Gastrocnemius medialis (tissue), 4 donors: ENCODE measurements around the gene OPCML. TPM values are rescaled to one million over a fixed set of nuclear protein-coding genes. Genes with fewer than 3 reads are reported as not detected.

ENCODE experiments used
- ATAC-seq, 2 donors: fragments of 150-250 bp; one replicate each; pipeline ENCODE4 v1.9.1; 2016
- DNase-seq, 2 donors: peaks; one replicate each; pipeline ENCODE4 v3.0.0-alpha.2; 2019
- H3K27ac ChIP-seq, 4 donors: fragments of 200-600 bp; sonication (generic); 1 replicate in 1 of 4; 2 replicates in 3 of 4; pipeline ENCODE4 v1.5.1; 2016 to 2018; ENCODE audit warnings: mild to moderate bottlenecking in 2 of 4, moderate library complexity in 1 of 4
- H3K27me3 ChIP-seq, 3 donors: fragments of 200-600 bp; sonication (generic) in 2 of 3; 1 replicate in 1 of 3; 2 replicates in 2 of 3; pipeline versions ENCODE4 v1.5.1 to v1.6.0; 2016 to 2019; ENCODE audit warnings: mild to moderate bottlenecking in 1 of 3, moderate library complexity in 1 of 3
- H3K36me3 ChIP-seq, 2 donors: fragments of 200-600 bp; sonication (generic) in 1 of 2; one replicate each; pipeline ENCODE4 v1.5.1; 2017 to 2018
- H3K4me1 ChIP-seq, 2 donors: fragments of 200-600 bp; sonication (generic) in 1 of 2; one replicate each; pipeline ENCODE4 v1.5.1; 2016 to 2017; ENCODE audit warnings: mild to moderate bottlenecking in 2 of 2
- H3K4me3 ChIP-seq, 4 donors: fragments of 200-600 bp; sonication (generic) in 3 of 4; 1 replicate in 1 of 4; 2 replicates in 3 of 4; pipeline ENCODE4 v1.5.1; 2016 to 2019; ENCODE audit warnings: mild to moderate bottlenecking in 2 of 4
- H3K9me3 ChIP-seq, 3 donors: fragments of 200-600 bp; sonication (generic) in 2 of 3; 1 replicate in 1 of 3; 2 replicates in 2 of 3; pipeline ENCODE4 v1.5.1; 2016 to 2019
- CTCF ChIP-seq, 5 experiments: fragments of 450-650 bp in 3 of 5; fragments of 200-600 bp in 2 of 5; sonication (generic) in 2 of 5; IDR thresholded peaks in 4 of 5; conservative IDR thresholded peaks in 1 of 5; 1 replicate in 4 of 5; 2 replicates in 1 of 5; pipeline ENCODE4 v1.5.1; 2016 to 2019; ENCODE audit warnings: antibody characterized with exemption in 5 of 5, mild to moderate bottlenecking in 3 of 5, moderate library complexity in 3 of 5
- POLR2A ChIP-seq, 2 donors: fragments of 450-650 bp; IDR thresholded peaks; one replicate each; pipeline ENCODE4 v1.6.1; 2017; ENCODE audit warnings: antibody characterized with exemption in 2 of 2, mild to moderate bottlenecking in 2 of 2, moderate library complexity in 2 of 2
- in situ Hi-C, 4 donors: fragments of 200-750 bp; cut with MboI; loops; one replicate each; pipeline versions ENCODE4 v1.15.0 to v1.8.0; 2017; ENCODE audit warnings: low sequenced_read_pairs in 4 of 4
- intact Hi-C: fragments of 100-400 bp; cut with DNase I; formaldehyde crosslinking; loops from one replicate; pipeline ENCODE4 v1.15.1; 2023; ENCODE audit warnings: low total_unique reads
- total RNA-seq, 4 donors: library from RNA; depleted of rRNA; stranded (reverse); fragments of >200 nt; gene quantifications; one replicate each; pipeline versions ENCODE4 v1.1.0 to v1.2.3, GENCODE V29; 2016

The OPCML gene
- total RNA-seq, 4 donors from 2014 or later = not detected

- Histone ChIP-seq H3K36me3 (no peaks in the 10 kb centered on the region), H3K4me3 (no peak overlapping the region), H3K9me3 (no peaks in the 10 kb centered on the region), H3K27me3 (no peaks in the 10 kb centered on the region), H3K27ac (no peak overlapping the region), H3K4me1 (no peaks in the 10 kb centered on the region)
- ATAC-seq (no peak), DNase-seq (no peak)
- intact Hi-C loops = no loop called here
- TF ChIP-seq CTCF (IDR thresholded peaks at IDR 0.05 in 4 of 5, conservative IDR thresholded peaks at IDR 0.05 in 1 of 5) = no peak
- TF ChIP-seq POLR2A (IDR thresholded peaks at IDR 0.05) = no peak
- in situ Hi-C loops = no loop called here
Observed at GRCh38 chr11:132982772-132983640, 549.3 kb downstream of the OPCML start.

GRCh38 chr11:132981131-132981956 is 551.0 kb downstream of the OPCML start:
- intact Hi-C loops = no loop called here
- H3K27ac ChIP-seq = no peak overlapping the region
- TF ChIP-seq CTCF (IDR thresholded peaks at IDR 0.05 in 4 of 5, conservative IDR thresholded peaks at IDR 0.05 in 1 of 5) = no peak
- no peak for TF ChIP-seq POLR2A (IDR thresholded peaks at IDR 0.05)

GRCh38 chr11:132980670-132981069 is 551.6 kb downstream of the OPCML start:
- no peak for DNase-seq
- H3K9me3 ChIP-seq = no peaks in the 10 kb centered on the region
- no peak for ATAC-seq
- no peak overlapping the region for H3K27ac ChIP-seq
- TF ChIP-seq CTCF (IDR thresholded peaks at IDR 0.05 in 4 of 5, conservative IDR thresholded peaks at IDR 0.05 in 1 of 5) (no peak), POLR2A (IDR thresholded peaks at IDR 0.05) (no peak)
- no peaks in the 10 kb centered on the region for H3K36me3 ChIP-seq
- in situ Hi-C loops = no loop called here
- H3K4me3 ChIP-seq = no peak overlapping the region
- intact Hi-C loops = no loop called here
- no peaks in the 10 kb centered on the region for H3K4me1 ChIP-seq
- H3K27me3 ChIP-seq = no peaks in the 10 kb centered on the region

More at GRCh38 chr11:132981131-132981956, 551.0 kb downstream of the OPCML start:
- ATAC-seq (no peak), DNase-seq (no peak)
- Histone ChIP-seq H3K27me3 (no peaks in the 10 kb centered on the region), H3K9me3 (no peaks in the 10 kb centered on the region), H3K36me3 (no peaks in the 10 kb centered on the region), H3K4me1 (no peaks in the 10 kb centered on the region), H3K4me3 (no peak overlapping the region)
- in situ Hi-C loops = no loop called here

- TF ChIP-seq CTCF (IDR thresholded peaks at IDR 0.05 in 4 of 5, conservative IDR thresholded peaks at IDR 0.05 in 1 of 5) = no peak
- Histone ChIP-seq H3K27me3 (no peaks in the 10 kb centered on the region), H3K9me3 (no peaks in the 10 kb centered on the region), H3K27ac (no peak overlapping the region), H3K4me3 (no peak overlapping the region), H3K36me3 (no peaks in the 10 kb centered on the region), H3K4me1 (no peaks in the 10 kb centered on the region)
- in situ Hi-C loops = no loop called here
- intact Hi-C loops = no loop called here
- ATAC-seq (no peak), DNase-seq (no peak)
Observed at GRCh38 chr11:132977746-132978145, 554.6 kb downstream of the OPCML start.
